CD4-positive, alpha-beta T cell treated with Interleukin-17A for 1 hour (primary cell): Measurements from ENCODE around the gene NCOA4.
"Not testable (repeated sequence)": the region's sequence is repeated elsewhere in the genome, so short reads cannot be mapped to it uniquely, and the experiment has no call there.

Experiments
- DNase-seq: peaks from one replicate; pipeline ENCODE4 v3.0.0-alpha.2; 2020

NCOA4 gene

GRCh38 chr10:46030091-46030937, at the start of gene NCOA4:
Gene NCOA4, minus strand, starts transcription at chr10:46030623. Its CDS starts 13,943 bp downstream, at chr10:46016680.
- DNase-seq, result peak; percentile 97

- DNase-seq, result no peak
Measured at GRCh38 chr10:46079831-46080585, 49.6 kb upstream of the NCOA4 start.

- DNase-seq, result no peak
Measured at GRCh38 chr10:46077731-46078413, 47.4 kb upstream of the NCOA4 start.

DNA sequence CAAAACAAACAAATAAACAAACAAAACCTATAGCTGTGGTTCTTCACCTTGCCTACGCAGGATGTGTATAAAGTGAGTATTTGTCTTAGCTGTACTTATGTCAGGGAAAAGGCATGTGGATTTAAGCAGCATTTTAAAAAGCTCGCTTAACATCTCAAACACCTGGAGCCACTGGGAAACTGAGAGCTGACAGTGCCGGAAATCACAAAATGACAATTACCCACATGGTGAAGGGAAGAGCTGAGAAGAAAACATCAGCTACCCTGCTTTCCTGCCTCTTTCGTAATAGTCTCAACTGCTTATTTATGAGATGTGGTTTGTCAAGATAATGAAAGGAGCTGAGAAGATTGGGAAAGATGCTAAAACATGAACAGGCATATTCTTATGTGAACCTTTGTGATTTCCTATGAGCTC, 46.7 kb upstream of the NCOA4 start:
- DNase-seq, result no peak

DNA sequence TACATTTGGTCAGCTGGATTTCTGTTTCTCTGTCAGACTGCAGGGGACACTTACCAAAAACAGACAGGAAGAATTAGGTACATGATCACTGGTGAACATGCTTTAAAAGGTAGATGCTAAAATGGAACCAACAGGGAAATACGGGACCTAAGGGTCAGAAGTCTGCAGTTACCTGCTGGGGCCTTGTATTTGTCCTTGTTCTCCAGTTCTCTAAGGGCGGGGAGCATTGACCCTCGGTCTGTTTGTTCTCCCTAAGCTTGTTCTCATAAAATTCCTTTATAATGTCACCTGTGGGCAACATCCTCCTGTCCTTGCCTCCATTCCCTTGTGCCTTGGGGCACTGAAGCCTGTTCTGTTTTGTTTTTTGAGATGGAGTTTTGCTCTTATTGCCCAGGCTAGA, 45.4 kb upstream of the NCOA4 start:
- DNase-seq, result no peak

DNA sequence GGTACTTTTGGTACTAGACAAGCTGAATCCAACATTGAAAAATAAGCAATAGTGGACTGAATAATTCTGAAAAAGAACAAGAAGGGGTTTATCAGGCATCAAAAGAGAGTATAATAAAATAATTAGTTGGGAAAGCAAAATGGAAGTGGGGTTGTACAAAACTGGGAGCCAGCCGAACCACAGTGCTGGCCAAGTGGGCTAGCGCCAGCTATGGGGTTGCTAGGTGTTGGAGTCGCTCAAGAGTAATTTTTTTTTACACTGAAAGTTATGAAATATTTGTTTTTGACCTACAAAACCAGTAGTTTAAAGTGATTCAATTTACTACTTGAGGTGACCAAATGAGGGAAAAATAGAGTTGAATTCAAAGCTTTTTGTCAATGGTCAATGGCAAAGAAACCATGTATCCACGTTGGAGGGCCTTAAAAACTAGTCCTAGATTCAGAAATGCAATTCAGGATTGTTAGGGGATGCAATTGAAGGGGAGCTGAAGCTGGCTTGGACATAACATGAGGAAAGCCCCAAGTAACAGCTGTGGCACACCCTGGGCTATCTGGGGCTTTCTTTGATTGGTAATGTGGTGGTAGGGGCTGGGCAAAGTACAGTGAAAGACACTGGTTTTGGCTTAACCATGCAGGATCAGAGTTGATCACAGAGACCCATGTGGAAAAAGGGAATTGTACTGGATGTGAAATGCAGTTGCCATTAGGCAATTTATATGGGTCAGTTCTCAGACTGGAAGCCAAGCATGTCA, 43.9 kb upstream of the NCOA4 start:
- DNase-seq, result no peak

- DNase-seq, result no peak
Measured at GRCh38 chr10:46073564-46073963, 43.1 kb upstream of the NCOA4 start.

- DNase-seq, result no peak
Measured at GRCh38 chr10:46070749-46071148, 40.3 kb upstream of the NCOA4 start.

DNA sequence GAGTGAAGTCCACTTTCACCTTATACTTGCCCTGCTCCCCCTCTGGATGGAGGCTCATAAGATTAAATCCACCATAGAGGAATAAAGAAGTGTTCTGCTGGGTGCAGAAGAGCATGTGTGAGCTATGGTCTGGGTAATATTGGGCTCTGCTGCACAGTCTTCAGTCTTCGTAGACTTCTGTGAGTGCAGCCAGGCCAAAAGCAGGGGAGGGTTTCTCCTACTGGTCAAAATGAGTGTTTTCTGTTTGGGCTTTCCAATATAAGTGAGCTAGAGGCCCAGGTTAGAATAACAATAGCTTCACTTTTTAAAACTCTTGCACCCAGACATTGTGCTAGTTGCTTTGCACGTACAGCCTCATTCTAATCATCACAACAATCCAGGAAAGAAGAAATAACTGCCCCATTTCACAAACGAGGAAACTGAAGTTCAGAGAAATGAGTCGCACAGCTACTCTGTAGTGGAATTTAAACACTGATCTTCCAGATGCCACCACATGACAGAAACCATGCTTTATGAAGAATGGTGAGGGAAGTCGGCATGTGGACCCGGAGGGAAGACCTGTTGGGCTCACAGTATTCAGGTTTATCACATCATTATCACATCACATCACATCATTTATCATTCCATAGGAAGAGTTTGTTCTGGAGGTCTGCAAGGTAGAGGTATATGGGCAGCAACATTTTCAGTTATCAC, 39.5 kb upstream of the NCOA4 start:
- DNase-seq, result no peak

DNA sequence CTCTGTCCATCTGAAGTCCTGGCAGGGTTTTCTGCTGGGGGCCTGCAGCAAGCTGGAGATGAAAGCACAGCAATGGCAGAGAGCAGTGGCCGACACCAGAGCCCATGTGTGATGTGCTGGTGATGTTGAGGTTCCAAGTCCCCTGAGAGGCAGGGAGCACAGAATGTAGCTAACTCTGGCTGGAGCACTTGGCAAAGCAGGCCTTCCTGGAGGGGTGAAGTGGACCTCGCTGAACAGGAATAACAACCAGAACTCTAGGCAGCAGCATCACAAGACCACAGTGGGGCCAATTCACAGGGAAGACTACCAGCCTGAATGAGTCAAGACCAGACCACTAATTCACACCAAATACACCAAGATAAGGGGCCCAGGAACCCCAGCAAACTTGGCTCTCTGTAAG, 38.5 kb upstream of the NCOA4 start:
- DNase-seq, result no peak

DNA sequence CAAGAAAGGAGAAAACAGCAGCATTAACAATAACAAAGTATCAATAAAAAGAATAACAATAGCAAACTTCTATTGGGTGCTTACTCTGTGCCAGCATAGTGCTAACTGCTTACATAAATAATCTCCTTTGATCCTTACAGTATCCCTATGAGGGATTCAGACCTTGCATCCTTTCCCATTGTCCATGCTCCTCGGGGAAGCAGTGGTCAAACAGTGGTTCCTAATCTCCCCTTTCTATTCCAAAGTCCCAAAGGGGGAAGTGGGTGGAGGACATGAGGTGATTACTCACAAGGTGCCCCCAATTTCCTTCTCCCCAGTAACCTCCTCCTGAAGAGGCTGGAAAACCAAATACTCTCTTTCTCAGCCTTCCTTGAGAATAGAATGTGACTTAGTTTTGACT, 37.7 kb upstream of the NCOA4 start:
- no peak for DNase-seq

GRCh38 chr10:46064269-46064817, 33.9 kb upstream of the NCOA4 start:
- DNase-seq, result no peak

GRCh38 chr10:46062723-46063428, 32.5 kb upstream of the NCOA4 start:
- no peak for DNase-seq

DNA sequence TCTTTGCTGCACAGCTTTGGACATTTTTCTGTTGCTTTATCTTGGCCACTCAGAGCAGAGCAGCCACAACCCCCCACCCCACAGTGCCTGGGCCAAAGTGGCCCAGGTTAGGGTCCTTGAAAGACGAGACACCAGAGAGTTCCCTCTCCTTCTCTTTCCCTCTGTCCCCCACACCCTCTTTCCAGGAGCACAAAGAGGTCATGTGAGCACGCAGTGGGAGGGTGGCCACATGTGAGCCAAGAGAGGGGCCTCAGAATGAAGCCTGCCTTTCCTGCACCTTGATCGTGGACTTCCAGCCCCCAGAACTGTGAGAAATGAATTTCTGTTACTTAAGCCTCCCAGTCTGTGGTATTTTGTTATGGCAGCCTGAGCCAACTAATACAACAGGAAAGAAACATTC, 30.3 kb upstream of the NCOA4 start:
- DNase-seq, result no peak

DNA sequence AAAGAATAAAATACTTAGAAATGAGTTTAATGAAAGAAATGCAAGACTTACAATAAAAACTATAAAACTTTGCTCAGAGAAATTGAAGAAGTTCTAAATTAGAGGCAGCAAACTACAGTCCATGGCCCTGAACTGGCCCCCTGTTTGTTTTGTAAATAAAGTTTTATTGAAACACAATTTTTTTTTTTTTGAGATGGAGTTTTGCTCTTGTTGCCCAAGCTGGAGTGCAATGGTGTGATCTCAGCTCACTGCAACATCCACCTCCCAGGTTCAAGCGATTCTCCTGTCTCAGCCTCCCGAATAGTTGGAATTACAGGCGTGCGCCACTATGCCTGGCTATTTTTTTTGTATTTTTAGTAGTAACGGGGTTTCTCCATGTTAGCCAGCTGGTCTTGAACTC, 27.5 kb upstream of the NCOA4 start:
- not testable (repeated sequence) for DNase-seq

DNA sequence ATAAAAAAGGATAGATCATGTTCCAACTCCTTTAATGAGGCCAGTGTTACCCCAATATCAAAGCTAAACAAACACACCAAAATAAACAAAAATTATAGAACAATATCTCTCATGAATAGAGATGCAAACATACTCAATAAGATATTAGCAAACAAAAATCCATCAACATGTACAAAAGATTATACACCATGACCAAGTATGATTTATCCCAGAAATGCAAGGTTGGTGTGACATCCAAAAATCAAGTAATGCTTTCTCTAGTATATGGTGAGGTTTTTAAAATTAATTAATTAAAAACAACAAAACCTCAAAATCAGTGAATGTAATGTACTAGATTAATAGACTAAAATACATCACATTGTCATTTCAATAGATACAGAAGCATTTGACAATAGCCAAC, 26.6 kb upstream of the NCOA4 start:
- no peak for DNase-seq

GRCh38 chr10:46055771-46056170, 25.3 kb upstream of the NCOA4 start:
- no peak for DNase-seq

- no peak for DNase-seq
Measured at GRCh38 chr10:46053534-46054434, 23.4 kb upstream of the NCOA4 start.

GRCh38 chr10:46052791-46053375, 22.5 kb upstream of the NCOA4 start:
- DNase-seq, result no peak
